Erythroblast (primary cell): ENCODE data around the gene FGR.

Source experiments
- GATA1 ChIP-seq: IDR thresholded peaks from 2 replicates; pipeline ENCODE4 v1.6.1; 2011; ENCODE audit warnings: low read depth, mild to moderate bottlenecking, control low read depth, low read length, moderate library complexity
- POLR2A ChIP-seq: IDR thresholded peaks from 2 replicates; pipeline ENCODE4 v1.6.1; 2011; ENCODE audit warnings: mild to moderate bottlenecking, low read length

- TF ChIP-seq POLR2A, result no peak
- TF ChIP-seq GATA1, result no peak
These were observed 12.2 kb downstream of the FGR start for GRCh38 chr1:27622828-27623227.
